Measurements from ENCODE around the gene OSBPL5. TPM values are rescaled to one million over a fixed set of nuclear protein-coding genes. Genes with fewer than 3 reads are reported as not detected.

OSBPL5 gene
- total RNA-seq, 4 donors from 2014 or later = 12.9 to 64.2 (median 22.3) TPM

DNA sequence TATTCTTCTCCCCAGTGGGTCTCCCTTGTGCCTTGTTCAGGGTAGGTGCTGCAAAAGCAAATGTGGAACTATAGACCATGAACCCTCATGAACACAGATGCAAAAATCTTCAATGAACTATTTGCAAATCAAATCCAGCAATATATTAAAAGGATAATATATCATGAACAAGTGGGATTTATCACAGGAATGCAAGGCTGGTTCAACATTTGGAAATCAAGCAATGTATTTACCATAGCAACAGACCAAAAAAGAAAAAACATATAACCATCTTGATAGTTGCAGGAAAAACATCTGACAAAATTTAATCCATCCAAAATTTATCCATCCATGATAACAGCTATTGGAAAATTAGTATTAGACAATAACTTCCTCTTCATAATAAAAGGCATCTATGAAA is 11.4 kb upstream of the OSBPL5 start:
- TF ChIP-seq, protein P1, sequence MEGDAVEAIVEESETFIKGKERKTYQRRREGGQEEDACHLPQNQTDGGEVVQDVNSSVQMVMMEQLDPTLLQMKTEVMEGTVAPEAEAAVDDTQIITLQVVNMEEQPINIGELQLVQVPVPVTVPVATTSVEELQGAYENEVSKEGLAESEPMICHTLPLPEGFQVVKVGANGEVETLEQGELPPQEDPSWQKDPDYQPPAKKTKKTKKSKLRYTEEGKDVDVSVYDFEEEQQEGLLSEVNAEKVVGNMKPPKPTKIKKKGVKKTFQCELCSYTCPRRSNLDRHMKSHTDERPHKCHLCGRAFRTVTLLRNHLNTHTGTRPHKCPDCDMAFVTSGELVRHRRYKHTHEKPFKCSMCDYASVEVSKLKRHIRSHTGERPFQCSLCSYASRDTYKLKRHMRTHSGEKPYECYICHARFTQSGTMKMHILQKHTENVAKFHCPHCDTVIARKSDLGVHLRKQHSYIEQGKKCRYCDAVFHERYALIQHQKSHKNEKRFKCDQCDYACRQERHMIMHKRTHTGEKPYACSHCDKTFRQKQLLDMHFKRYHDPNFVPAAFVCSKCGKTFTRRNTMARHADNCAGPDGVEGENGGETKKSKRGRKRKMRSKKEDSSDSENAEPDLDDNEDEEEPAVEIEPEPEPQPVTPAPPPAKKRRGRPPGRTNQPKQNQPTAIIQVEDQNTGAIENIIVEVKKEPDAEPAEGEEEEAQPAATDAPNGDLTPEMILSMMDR (IDR thresholded peaks at IDR 0.05; ENCODE audit: low read depth) = no peak

DNA sequence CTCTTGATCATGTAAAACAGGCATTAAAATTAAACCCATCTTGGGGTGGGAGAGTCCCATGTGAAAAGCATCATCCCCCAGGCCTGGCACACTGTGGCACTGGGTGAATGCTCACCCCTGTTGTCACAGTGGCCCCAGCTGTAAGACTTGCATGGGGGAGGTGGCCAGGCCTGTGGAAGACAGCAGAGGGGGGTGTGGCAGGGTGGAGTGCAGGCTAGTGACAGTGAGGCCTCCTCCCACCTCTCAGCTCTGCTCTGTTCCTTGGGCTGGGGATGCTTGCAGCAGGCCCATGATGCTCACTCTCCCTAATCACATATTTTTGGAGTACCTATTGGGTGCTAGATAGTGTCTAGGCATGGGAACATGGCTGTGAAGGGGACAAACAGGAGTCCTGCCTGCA is 10.1 kb upstream of the OSBPL5 start:
- TF ChIP-seq, protein P1 (IDR thresholded peaks at IDR 0.05; ENCODE audit: low read depth) = no peak

DNA sequence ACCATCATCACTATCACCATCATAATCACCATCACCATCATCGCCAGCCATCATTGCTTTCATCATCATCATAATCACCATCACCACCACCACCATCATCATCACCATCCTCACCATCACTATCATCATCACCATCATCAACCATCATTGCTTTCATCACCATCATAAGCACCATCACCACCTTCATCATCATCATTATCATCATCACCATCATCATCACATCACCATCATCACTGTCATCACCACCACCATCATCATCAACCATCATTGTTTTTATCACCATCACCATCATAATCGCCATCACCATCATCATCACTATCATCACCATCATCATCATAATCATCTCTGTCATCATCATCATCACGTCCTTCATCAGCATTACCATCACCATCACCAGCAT is 9.3 kb upstream of the OSBPL5 start:
- TF ChIP-seq, protein P1 (IDR thresholded peaks at IDR 0.05; ENCODE audit: low read depth) = no peak

DNA sequence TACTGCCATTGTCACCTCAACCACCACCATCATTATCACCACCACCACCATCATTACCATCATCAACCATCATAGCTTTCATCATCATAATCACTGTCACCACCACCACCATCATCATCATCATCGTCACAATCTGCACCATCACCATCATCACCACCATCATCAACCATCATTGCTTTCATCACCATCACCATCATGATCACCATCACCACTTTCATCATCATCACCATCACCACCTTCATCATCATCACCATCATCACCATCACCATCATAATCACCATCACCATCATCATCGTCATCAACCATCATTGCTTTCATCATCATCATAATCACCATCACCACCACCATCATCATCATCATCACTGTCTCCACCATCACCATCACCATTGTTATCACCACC is 8.7 kb upstream of the OSBPL5 start:
- TF ChIP-seq, protein P1 (IDR thresholded peaks at IDR 0.05; ENCODE audit: low read depth) = no peak

DNA sequence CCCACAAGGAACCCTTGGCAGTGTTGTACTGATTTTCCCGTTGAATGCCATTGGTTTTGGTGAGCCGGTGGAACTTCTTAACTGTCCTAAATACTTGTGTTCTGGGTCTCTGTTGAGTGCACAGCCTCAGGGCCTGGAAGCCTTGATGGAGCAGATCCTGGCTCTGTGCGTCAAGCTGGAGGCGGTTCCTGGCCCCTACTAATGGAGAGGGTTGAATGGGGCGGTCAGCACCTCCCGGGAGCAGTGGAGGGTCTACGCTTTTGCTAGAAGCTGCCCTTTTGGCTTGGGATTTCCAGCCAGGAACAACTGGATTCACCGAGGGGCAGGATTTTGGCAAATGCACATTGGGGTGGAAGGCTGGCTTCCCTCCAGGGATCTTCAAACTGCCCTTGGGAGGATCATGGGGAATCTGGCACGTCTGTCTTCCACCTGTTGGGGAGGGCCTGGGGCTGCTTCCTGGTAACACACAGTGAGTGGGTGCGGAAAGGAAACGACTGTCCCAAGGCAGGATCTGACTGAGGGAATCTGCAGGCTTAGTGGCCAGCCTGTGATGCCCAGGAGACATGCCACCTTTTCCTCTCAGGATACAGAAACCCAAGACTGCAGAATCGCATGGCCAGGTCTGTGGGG is 6.9 kb upstream of the OSBPL5 start:
- TF ChIP-seq, protein P1 (IDR thresholded peaks at IDR 0.05; ENCODE audit: low read depth) = no peak

DNA sequence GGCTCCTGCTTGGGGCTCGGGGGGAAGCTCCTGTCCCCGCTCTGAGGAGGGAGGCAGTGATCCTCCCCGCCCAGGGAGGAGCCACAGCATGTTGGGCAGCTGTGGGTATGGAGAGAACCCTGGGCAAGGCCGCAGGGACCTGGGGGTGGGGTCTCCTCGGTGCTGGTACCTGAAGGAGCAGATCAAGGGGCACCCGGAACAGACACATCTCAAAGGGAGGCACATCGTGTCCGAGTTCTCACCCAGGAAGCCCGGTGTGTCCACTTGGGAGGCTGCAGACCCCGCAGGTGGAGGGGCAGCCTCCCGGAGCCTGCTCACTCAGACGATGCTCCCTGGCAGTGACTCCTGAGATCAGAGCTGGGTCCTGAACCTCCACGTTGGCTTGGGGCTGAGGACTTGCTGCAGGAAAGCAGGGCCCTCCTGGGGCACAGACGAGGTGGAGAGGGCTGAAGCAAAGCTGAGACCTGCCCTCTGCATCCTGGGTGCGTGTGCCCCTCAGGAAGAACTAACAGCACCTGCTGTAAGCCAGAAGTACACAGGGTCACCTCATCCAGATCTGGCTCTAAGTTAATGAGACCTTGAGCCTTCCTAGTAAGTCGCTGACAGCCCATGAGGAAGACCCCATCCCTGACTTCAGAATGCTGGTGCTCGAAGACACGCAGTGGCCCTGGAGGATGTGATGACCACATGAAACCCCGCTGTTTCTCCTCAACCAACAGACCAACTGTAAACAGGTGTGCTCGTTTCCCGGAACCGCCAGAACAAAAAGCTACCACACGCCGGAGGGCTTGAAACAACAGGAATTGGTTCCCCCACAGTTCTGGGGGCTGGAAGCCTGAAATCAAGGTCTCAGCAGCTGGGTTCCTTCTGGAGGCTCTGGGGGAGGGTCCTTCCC is 5.9 kb upstream of the OSBPL5 start:
- TF ChIP-seq, protein P1 (IDR thresholded peaks at IDR 0.05; ENCODE audit: low read depth) = no peak

DNA sequence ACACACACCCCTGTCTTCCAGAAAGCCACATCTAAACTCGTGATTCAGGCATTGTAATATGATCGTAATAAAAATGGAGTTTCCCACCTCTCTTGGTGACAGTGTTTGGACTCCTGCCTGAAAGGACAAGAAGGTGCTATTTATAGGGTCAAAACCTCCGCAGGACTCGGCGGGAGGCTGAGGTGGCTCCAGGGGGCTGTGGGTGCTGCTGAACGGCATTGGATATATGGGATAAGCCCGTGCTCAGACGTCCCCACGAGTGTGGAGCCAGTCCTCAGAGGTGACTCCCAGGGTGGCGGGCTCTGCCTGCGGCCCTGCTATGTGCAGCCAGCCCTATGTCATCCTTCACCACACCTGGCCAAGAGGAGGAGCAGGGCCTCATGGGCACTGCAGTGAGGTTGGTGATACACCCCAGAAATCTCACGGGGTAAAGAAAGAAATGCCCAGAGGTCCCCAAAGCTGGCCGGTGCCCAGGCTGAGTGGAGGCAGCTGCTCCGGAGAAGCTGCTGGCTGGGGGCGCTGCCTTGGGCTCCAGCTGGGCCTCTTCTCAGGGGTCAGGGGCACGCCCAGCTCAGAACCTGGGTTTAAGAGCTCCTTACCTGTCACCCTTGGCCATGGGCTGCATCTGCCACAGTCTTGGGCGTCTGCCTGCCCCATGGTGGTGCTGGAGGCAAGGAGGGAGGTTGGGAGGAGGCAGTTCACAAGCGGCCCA is 5.1 kb upstream of the OSBPL5 start:
- TF ChIP-seq, protein P1 (IDR thresholded peaks at IDR 0.05; ENCODE audit: low read depth) = no peak

Measured in subcutaneous adipose tissue (tissue), 4 donors.